Right lobe of liver (tissue), 4 donors: ENCODE measurements around the gene ARHGAP8.
"Not testable (repeated sequence)": the region's sequence is repeated elsewhere in the genome, so short reads cannot be mapped to it uniquely, and the experiment has no call there.

ENCODE experiments used
- POLR2A ChIP-seq: fragments of 450-650 bp; IDR thresholded peaks from one replicate; pipeline ENCODE4 v1.6.1; 2017; ENCODE audit warnings: antibody characterized with exemption, mild to moderate bottlenecking
- TF ChIP-seq, protein P1 (sequence below), 4 donors: fragments of 200-600 bp in 3 of 4; fragments of 450-650 bp in 1 of 4; IDR thresholded peaks; one replicate each; pipeline versions ENCODE4 v1.5.1 to v1.8.0; 2016 to 2022; ENCODE audit warnings: antibody characterized with exemption in 4 of 4, mild to moderate bottlenecking in 2 of 4
- donor health status: DM: no; HTN: no; CAD: no.
- donor health status: DM: no; HTN: no; CAD: no.
- donor health status: DM: no; HTN: yes; CAD: no.

- TF ChIP-seq POLR2A, result not testable (repeated sequence)
- TF ChIP-seq, protein P1, sequence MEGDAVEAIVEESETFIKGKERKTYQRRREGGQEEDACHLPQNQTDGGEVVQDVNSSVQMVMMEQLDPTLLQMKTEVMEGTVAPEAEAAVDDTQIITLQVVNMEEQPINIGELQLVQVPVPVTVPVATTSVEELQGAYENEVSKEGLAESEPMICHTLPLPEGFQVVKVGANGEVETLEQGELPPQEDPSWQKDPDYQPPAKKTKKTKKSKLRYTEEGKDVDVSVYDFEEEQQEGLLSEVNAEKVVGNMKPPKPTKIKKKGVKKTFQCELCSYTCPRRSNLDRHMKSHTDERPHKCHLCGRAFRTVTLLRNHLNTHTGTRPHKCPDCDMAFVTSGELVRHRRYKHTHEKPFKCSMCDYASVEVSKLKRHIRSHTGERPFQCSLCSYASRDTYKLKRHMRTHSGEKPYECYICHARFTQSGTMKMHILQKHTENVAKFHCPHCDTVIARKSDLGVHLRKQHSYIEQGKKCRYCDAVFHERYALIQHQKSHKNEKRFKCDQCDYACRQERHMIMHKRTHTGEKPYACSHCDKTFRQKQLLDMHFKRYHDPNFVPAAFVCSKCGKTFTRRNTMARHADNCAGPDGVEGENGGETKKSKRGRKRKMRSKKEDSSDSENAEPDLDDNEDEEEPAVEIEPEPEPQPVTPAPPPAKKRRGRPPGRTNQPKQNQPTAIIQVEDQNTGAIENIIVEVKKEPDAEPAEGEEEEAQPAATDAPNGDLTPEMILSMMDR (IDR thresholded peaks at IDR 0.05), result not testable (repeated sequence)
Measured at GRCh38 chr22:44854641-44855040, 102.3 kb downstream of the ARHGAP8 start.
